ENCODE results near the gene RANBP9.
A peak's percentile ranks its signal among the peaks of the same experiment; 100 is the strongest.

RANBP9 gene

DNA sequence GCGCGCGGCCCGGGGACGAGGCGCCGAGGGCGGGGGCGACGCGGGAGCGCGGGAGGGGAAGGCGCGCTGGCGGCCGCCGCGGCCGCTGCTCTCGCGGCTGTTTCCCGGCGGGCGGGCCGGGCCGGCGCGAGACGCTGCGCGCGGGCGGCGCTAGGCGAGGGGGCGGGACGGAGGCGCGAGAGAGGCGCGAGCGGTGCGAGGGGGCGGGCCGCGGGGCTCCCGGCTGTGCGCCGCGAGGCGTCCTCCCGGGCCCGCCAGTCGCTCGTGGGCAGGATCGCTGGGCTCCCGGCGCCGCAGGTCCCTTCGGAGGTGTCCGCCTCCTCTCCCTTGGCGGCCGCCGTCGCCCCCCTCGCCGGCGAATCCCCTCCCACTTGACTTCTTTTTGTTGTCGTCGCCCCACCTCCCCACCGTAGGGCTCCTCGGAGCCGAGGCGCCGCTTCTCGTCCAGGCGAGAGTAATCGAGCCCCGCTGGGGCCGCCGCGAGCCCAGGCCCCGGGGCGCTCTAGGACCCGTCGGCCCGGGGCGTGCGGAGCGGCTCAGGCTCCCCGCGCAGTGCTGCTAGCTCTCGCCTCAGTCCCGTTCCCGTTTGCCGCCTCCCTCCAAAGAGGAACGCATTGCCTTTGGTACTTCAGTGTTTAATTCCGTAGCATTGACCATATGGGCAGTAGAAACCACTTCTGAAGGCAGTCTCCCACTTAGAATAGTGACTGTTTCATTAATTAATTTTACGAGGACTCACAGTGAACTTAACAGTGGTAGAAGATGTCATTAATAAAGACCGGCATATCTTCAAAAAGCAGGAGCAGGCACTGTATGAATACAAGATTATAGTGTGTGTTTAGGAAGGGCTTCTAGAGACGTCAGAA, at the start of gene RANBP9:
Gene RANBP9 (minus strand): TSS at position 103 of the 866 bp plus-strand sequence. CDS start 330 bp downstream, outside the sequence.
- peak; percentile 65 to 82 (median 68) for DNase-seq (ENCODE audit: low read depth in 3 of 3)

DNA sequence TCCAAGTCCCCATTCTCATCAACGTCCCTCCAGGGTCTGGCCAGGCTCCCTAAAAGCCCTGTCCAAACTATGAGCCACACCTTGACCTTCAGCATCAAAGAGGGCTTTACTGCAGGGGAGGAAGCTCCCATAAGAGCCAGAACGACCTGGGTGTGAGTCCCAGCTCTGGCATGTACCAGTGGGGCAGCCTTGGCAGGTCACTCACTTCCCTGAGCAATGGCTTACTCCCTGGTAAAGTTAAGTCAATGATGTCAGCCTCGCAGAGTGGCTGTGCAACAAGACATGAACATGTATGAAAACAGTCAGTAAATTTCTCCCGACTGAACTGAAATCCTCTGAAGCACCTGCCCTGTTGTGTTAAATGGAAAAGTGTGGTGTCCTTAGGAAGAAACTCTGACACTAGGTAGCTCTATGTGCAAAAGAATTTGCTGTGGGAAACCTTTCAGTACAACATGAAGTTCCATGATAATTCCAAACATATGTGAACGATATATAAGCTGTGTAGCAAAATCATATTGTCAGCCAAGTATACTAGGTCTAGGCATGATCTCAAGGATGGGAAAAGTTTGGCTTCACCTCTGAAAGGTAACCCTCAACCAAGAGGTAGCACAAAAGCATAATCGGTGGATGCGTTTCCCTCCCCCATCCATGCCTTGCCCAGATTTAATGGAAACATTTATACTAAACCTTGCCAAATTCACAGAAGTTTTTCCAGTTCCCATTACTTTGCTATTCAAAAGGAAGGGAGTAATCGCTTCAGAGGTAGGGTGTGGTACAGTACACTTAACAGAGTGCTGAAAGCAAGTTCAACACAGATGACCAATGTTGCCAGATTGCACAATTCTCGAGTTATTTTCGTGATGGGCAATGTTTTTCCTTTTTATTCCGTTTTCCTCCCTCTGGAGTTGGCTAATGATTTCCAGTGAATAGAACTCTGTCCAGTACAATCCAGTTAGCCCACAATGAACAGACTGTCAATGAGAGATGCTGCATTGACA, 49.0 kb upstream of the RANBP9 start:
- no peak for DNase-seq (ENCODE audit: low read depth in 3 of 3)

DNA sequence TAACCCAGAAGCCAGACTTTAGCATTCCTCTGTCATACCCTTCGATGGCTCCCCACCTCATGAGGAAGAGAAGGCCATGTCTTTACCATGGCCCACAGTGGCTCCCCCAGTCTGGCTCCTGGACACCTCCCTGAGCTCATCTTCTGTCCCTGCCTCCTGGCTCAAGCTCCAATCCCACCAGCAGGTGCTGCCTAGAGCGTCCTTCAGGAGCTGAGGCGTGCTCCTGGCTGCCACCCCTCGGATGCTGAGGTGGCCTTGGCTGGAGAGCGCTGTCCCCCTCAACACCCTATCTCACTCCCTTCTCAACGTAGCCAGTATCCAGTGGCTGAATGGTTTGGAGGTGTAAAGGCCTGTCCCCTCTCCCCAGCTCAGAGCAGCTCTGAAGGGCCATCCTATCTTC, 47.4 kb upstream of the RANBP9 start:
- DNase-seq (ENCODE audit: low read depth in 3 of 3), result no peak

DNA sequence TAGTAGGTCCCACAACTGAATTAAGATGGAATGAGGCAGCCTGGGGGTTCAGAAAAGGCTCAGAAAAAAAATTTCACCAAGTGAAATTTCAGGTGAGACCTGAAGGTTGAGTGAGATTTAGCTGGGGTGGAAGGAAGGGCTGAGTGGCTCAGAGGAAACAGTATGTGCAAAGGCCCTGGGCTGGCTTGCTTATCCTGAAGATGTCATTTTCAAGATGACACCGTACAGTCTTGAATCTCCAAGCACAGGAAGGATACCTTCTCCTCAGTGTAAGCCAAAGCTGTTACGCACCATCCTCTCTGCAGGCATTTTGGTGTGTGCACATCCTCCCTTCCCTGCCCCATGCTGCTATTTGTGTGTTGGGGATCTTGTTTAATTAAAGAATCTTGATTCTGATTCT, 43.0 kb upstream of the RANBP9 start:
- no peak for DNase-seq (ENCODE audit: low read depth in 3 of 3)

DNA sequence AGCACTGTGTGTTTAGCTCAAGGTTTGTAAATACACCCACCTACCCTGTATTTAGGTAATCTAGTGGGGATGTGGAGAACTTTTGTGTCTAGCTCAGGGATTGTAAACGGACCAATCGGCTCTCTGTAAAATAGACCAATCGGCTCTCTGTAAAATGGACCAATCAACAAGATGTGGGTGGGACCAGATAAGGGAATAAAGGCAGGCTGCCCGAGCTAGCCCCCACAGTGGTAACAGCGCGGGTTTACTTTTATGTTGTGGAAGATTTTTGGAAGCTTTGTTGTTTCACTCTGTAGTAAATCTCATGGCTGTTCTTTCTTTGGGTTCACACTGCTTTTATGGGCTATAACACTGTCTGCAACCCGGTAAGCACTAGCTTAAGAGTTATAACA, 32.1 kb upstream of the RANBP9 start:
- DNase-seq (ENCODE audit: low read depth in 3 of 3), result no peak

DNA sequence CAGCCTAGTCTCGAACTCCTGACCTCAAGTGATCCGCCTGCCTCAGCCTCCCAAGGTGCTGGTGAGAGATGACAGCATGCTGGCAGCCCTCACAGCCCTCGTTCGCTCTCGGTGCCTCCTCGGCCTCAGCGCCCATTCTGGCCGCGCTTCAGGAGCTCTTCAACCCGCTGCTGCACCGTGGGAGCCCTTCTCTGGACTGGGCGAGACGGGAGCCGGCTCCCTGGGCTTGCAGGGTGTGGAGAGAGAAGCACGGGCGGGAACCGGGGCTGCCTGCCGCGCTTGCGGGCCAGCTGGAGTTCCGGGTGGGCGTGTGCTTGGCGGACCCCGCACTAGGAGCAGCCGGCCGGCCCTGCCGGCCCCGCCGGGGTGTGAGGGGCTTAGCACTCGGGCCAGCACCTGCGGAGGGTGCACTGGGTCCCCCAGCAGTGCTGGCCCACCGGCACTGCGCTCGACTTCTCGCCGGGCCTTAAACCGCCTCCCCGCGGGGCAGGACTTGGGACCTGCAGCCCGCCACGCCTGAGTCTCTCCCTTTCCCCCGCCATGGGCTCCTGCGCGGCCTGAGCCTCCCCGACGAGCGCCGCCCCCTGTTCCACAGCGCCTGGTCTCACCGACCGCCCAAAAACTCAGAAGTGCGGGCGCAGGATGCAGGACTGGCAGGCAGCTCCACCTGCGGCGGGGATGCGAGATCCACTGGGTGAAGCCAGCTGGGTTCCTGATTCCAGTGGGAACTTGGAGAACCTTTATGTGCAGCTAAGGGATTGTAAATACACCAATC, 31.5 kb upstream of the RANBP9 start:
- no peak for DNase-seq (ENCODE audit: low read depth in 3 of 3)

DNA sequence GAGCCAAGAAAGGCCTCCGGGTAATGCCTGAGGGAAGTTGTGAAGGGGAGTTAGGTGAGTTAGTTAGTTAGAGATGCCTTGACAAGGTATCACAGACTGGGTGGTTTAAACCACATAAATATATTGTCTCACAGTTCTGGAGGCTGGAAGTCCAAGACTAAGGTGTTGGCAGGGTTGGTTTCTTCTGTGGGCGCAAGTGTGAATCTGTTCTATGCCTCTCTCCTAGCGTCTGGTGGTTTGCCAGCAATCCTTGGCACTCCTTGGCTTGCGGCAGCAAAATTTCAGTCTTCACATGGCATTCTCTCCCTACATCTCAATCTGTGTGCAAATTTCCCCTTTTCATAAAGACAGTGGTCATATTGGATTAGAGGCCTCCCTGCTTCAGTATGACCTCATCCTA, 29.7 kb upstream of the RANBP9 start:
- DNase-seq (ENCODE audit: low read depth in 3 of 3), result no peak

DNA sequence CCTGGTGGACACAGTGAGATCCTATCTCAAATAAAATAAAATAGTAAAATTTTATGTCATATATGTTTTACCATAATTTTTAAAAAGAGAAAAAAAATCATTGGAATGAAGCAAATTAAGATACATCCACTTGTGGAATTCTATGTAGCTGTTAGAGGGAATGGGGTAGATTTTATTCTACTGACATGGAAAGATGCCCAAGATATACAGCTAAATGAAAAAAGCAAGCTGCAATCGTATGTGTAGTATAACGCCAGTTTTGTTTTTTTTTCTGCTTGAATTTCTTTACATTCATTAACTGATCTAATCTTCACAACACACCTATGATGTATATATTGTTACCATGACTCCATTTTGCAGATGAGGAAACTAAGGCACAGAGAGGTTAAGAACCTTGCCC, 23.4 kb upstream of the RANBP9 start:
- DNase-seq (ENCODE audit: low read depth in 3 of 3), result no peak

DNA sequence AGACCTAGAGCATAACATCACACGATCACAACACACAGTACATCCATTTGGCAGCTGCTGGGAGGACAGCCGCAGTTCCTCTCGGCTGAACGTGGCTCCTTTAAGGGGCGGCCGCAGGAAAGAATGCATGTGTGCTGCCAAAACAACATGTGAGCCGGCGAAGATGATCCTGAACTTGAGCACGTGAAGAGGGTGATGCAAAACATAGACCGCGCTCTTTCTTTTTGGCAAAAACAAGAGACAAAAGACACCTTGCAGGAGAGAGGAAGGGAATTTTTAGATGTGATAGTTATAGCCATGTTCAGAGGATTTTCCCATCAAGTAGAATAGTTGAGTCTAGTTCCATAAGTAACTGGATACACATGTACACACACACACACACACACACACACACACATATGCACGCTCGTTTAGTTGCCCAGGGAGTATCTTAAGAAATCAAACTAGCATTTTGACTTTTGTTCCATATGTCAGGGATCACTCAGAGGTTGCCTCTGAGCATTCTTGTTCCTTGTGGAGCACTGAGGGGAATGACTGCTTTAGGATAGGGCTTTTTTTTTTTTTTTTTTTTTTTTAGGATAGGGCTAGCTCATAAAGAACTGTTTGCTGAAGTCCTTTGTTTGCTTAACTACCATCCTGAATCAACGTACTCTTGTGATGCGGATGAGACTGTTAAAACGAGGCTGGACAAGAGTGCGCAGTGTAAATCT, 21.7 kb upstream of the RANBP9 start:
- DNase-seq (ENCODE audit: low read depth in 3 of 3), result no peak

DNA sequence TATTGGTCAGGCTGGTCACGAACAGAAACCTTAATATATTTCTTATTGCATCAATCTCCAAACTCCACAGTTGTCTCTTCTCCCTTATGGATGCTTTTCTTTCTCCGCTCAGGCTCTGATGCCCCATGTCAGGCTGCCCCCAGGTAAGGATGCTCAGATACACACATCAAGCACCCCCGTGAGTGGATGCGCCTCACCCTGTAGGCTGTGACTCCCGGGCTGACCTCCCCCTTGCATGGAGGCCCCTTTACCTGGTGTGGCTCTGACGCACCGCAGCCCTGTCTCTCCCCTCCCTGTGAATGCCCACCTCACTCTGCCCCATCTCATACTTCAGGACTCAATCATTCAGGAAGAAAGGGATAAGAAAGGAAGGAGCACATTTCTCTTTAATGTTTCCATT, 19.1 kb upstream of the RANBP9 start:
- DNase-seq (ENCODE audit: low read depth in 3 of 3), result no peak

DNA sequence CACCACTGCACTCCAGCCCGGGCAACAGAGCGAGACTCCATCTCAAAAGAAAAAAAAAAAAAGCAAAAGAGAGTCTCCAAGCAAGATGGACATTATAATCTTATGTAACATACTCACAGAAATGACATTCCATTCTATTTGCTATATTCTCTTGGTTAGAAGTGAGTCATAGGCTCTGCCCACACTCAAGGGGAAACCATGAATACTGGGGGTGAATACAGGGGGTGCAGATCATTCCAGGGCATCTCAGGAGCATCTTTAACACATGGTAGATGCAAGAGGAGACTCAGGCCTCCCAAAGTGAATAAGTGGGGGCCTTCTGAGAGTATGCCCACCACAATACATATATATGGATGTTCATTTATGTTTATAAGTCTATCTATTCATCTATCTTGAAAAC, 18.3 kb upstream of the RANBP9 start:
- no peak for DNase-seq (ENCODE audit: low read depth in 3 of 3)

DNA sequence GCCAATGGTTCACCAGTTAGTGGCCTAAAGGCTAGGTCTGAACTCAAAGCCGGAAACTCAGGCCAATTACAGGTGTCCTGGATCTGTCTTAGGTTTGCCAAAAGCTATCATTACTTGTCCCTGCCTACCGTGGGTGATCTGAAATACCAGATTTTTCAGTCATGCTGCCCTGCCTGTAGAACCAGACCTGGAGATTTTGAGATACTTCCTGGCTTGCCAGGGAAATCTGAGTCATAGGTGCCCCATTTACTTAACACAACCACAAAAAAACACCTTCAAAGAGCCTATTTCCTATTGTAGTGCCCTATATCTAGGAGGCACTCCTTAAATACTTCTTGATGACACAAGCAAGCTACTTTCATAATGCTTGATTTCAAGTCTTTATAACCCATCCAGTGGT, 13.9 kb upstream of the RANBP9 start:
- DNase-seq (ENCODE audit: low read depth in 3 of 3), result no peak

DNA sequence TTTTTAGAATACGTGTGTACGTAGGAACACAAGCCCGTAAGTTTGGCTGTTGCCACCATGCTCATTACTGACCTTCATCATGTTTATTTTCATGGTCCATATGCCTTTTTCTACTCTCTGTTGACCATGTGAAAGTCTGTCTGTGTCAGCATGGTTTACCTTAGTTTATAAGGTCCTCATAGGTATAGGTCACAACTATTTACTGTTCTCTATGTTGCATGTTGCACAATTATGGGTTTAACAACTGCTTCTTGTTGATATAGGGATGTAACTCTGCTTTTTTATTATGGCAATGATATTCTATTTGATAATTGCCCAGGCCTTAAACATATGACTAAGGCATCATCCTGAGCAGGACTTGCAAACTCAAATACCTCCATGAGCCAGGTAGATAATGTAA, 13.4 kb upstream of the RANBP9 start:
- DNase-seq (ENCODE audit: low read depth in 3 of 3), result no peak

DNA sequence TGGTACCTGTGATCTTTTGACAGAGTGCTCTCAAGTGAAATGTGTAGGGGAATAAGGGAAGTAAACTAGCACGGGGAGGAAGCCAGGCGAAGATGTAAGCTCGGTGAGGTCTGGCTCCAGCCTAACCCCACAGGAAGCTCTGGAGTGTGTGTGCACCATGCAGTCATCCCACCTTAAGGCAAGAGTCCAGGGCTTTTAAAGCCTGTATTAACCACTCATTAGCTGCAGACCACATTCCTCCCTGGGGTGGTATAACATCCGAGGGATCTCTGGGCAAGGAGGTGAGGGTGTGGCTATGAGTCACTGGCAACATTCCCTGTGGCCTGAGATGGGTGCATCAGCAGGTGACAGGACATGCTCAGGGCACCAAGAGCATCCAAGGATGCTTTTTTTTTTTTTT, 12.5 kb upstream of the RANBP9 start:
- no peak for DNase-seq (ENCODE audit: low read depth in 3 of 3)

DNA sequence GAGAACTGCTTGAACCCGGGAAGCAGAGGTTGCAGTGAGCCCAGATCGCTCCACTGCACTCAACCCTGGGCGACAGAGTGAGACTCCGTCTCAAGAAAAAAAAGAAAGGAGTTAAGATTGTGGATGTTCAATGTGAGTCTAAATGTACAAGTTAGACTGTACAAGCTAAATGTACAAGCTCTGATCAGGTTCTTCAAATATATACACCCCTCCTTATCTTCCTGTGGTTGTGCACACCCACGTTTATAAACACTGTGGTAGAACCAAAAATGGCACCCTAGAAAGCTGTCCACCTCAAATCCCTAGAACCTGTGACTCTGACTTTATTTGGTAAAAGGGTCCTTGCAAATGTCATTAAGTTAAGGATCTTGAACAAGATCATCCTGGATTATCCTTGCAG, 11.2 kb upstream of the RANBP9 start:
- no peak for DNase-seq (ENCODE audit: low read depth in 3 of 3)

DNA sequence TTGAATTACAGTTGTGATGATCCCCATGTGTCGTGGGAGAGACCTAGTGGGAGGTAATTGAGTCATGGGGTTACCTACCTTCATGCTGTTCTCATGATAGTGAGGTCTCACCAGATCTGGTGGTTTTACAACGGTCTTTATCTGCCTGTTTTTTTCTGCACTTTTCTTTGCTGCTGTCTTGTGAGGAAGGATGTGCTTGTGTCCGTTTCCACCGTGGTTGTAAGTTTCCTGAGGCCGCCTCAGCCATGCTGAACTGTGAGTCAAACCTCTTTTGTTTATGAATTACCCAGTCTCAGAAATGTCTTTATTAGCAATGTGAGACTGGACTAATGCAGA, 6.5 kb upstream of the RANBP9 start:
- DNase-seq (ENCODE audit: low read depth in 3 of 3), result no peak

DNA sequence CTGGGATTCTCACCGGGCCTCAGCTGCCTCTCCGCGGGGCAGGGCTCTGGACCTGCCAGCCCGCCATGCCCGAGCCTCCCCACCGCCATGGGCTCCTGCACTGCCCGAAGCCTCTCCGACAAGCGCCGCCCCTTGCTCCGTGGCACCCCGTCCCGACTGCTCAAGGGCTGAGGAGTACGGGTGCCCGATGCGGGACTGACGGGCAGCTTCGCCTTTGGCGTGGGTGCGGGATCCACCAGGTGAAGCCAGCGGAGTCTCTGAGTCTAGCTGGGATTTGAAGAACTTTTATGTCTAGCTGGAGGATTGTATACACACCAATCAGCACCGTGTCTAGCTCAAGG, 5.3 kb upstream of the RANBP9 start:
- DNase-seq (ENCODE audit: low read depth in 3 of 3), result no peak

DNA sequence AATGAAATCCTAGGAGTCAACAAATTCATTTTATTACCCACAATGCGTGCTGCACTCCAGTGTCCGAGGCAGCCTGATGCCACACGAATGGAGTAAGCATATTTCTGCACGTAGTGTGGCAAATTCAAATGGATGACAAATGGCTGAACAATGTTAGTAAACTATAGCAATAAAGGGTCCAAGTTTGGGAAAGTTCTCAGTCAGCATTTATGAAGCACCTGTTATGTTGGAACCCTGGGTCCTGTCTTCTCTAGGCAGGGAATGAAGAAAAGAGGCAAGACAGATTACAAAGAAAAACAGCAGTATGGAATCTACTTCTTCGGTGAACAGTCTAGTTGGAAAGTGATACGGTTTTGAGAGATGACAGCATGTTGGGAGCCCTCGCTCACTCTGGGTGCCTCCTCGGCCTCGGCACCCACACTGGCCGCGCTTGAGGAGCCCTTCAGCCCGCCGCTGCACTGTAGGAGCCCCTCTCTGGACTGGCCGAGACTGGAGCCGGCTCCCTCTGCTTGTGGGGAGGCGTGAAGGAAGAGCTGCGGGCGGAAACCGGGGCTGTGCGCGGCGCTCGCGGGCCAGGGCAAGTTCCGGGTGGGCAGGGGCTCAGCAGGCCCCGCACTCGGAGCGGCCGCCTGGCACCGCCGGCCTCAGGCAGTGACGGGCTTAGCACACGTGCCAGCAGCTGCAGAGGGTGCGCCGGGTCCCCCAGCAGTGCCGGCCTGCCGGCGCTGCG, 4.8 kb upstream of the RANBP9 start:
- DNase-seq (ENCODE audit: low read depth in 3 of 3), result no peak

DNA sequence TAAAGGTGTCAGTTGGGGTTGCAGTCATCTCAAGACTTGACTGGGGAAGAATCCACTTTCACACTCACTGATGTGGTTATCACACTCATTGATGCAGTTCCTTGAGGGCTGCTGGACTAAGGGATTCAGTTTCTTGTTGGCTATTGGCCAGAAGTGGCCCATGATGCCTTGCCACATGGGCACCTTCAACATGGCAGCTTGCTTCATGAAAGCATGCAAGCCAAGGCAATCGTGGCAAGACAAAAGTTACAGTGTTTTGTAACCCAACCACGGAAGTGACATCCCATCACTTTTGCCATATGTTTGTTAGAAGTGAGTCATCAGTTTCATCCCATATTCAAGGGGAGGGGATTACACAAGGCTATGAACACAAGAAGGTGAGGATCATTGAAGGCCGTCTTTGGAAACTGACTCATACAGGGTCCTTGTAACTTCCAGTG, 3.8 kb upstream of the RANBP9 start:
- peak in 1 of 3 experiments; percentile 37 for DNase-seq (ENCODE audit: low read depth in 3 of 3)

DNA sequence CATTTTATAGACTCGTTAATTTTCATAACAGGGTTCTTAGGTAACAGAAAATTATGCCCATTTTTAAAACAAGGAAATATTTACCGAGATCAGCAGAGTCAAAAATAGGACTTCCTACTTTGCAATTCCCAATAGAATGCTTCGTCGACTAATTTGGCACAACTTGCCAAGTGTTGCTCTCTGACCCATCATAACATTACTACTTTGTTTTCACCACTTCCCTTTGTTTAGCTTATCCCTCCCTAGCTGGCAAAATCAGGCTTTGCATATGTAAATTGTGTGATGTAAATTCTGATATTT, 914 bp upstream of the RANBP9 start:
- no peak for DNase-seq (ENCODE audit: low read depth in 3 of 3)

DNA sequence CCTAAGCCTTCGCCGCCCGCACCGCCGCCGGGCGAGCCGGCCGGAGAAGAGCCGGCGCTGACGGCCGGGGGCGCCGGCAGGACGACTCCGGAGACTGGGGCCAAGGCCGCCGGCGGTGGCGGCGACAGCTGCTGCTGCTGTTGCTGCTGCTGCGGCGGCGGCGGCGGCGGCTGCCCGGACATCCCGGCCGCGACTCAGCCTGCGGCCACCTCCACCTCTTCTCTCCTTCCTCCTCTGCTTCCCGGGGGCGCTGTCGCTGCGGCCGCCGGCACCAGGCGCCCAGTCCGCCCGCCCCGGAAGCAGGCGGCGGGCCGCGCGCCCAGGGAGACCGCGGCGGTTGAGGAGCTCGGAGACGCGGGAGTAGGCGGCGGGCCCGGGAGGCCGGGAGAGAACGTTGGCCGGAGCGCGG, 307 bp downstream of the RANBP9 start:
- DNase-seq (ENCODE audit: low read depth in 3 of 3), result peak in 1 of 3 experiments; percentile 34

Measured in stimulated activated CD4-positive, alpha-beta T cell treated with anti-CD3 and anti-CD28 coated beads, TNF-alpha, amount 100 ng/mL, for 24 hours (primary cell).